Measurements from ENCODE around the gene CLEC17A. TPM values are rescaled to one million over a fixed set of nuclear protein-coding genes. Genes with fewer than 3 reads are reported as not detected.
"Not testable (repeated sequence)": the region's sequence is repeated elsewhere in the genome, so short reads cannot be mapped to it uniquely, and the experiment has no call there.

The CLEC17A gene
- total RNA-seq, 1 donor from 2014 or later = 0.09 TPM

- no peak overlapping the region for H3K27ac Mint-ChIP-seq (ENCODE audit: unreplicated experiment)
- TF ChIP-seq EZH2 (IDR thresholded peaks at IDR 0.05; ENCODE audit: insufficient read depth, low read length) (no peak), CTCF (IDR thresholded peaks at IDR 0.05; ENCODE audit: insufficient read depth, low read depth, low read length) (no peak)
- H3K79me2 ChIP-seq (ENCODE audit: insufficient read depth, low read length) = peaks cover 32% of the 10 kb centered on the region
- H3K36me3 ChIP-seq (ENCODE audit: insufficient read depth, low read length) = no peaks in the 10 kb centered on the region
- no peaks in the 10 kb centered on the region for H3K27me3 ChIP-seq (ENCODE audit: insufficient read depth, low read length)
- no peaks in the 10 kb centered on the region for H3K9me3 Mint-ChIP-seq (ENCODE audit: unreplicated experiment)
- H3K9me3 ChIP-seq (ENCODE audit: insufficient read depth, low read depth, low read length) = no peaks in the 10 kb centered on the region
- H3K4me2 ChIP-seq (ENCODE audit: low read length) = no peak overlapping the region
- FAIRE-seq (no peak), DNase-seq (ENCODE audit: low read depth) (no peak)
- no peak overlapping the region for H3K4me3 Mint-ChIP-seq (ENCODE audit: unreplicated experiment)
- no peak overlapping the region for H3K27ac ChIP-seq (ENCODE audit: low read depth, low read length)
- H3K27me3 Mint-ChIP-seq (ENCODE audit: low read depth, unreplicated experiment) = no peaks in the 10 kb centered on the region
- H3K4me1 ChIP-seq (ENCODE audit: insufficient read depth, low read length) = peaks cover 5% of the 10 kb centered on the region
- H3K4me3 ChIP-seq (ENCODE audit: insufficient read depth, low read depth, low read length) = no peak overlapping the region
- no peak overlapping the region for H2AFZ ChIP-seq (ENCODE audit: low read depth, low read length)
- peaks cover 10% of the 10 kb centered on the region for H3K36me3 Mint-ChIP-seq (ENCODE audit: low read depth, unreplicated experiment)
- H3K4me1 Mint-ChIP-seq (ENCODE audit: low read depth, unreplicated experiment) = peaks cover 6% of the 10 kb centered on the region
- no peak overlapping the region for H3K9ac ChIP-seq (ENCODE audit: low read length)
- peaks cover 32% of the 10 kb centered on the region for H4K20me1 ChIP-seq (ENCODE audit: insufficient read depth, low read length)
Observed at GRCh38 chr19:14536926-14537692, 45.8 kb upstream of the CLEC17A start.

- H3K27me3 Mint-ChIP-seq (ENCODE audit: low read depth, unreplicated experiment) = no peaks in the 10 kb centered on the region
- FAIRE-seq (no peak), DNase-seq (ENCODE audit: low read depth) (no peak)
- Histone ChIP-seq H3K36me3 (ENCODE audit: insufficient read depth, low read length) (no peaks in the 10 kb centered on the region), H3K9me3 (ENCODE audit: insufficient read depth, low read depth, low read length) (no peaks in the 10 kb centered on the region), H4K20me1 (ENCODE audit: insufficient read depth, low read length) (peaks cover 47% of the 10 kb centered on the region), H3K27me3 (ENCODE audit: insufficient read depth, low read length) (no peaks in the 10 kb centered on the region), H2AFZ (ENCODE audit: low read depth, low read length) (no peak overlapping the region), H3K4me1 (ENCODE audit: insufficient read depth, low read length) (peaks cover 14% of the 10 kb centered on the region), H3K4me2 (ENCODE audit: low read length) (no peak overlapping the region), H3K79me2 (ENCODE audit: insufficient read depth, low read length) (peaks cover 19% of the 10 kb centered on the region), H3K9ac (ENCODE audit: low read length) (no peak overlapping the region), H3K4me3 (ENCODE audit: insufficient read depth, low read depth, low read length) (no peak overlapping the region), H3K27ac (ENCODE audit: low read depth, low read length) (no peak overlapping the region)
- no peaks in the 10 kb centered on the region for H3K9me3 Mint-ChIP-seq (ENCODE audit: unreplicated experiment)
- TF ChIP-seq EZH2 (IDR thresholded peaks at IDR 0.05; ENCODE audit: insufficient read depth, low read length) (no peak), CTCF (IDR thresholded peaks at IDR 0.05; ENCODE audit: insufficient read depth, low read depth, low read length) (no peak)
- H3K36me3 Mint-ChIP-seq (ENCODE audit: low read depth, unreplicated experiment) = peaks cover 14% of the 10 kb centered on the region
- H3K27ac Mint-ChIP-seq (ENCODE audit: unreplicated experiment) = no peak overlapping the region
- no peak overlapping the region for H3K4me3 Mint-ChIP-seq (ENCODE audit: unreplicated experiment)
- H3K4me1 Mint-ChIP-seq (ENCODE audit: low read depth, unreplicated experiment) = peaks cover 13% of the 10 kb centered on the region
Observed at GRCh38 chr19:14540741-14541525, 42.0 kb upstream of the CLEC17A start.

- H3K36me3 Mint-ChIP-seq (ENCODE audit: low read depth, unreplicated experiment) = peaks cover 14% of the 10 kb centered on the region
- peaks cover 11% of the 10 kb centered on the region for H3K4me1 Mint-ChIP-seq (ENCODE audit: low read depth, unreplicated experiment)
- H3K27ac Mint-ChIP-seq (ENCODE audit: unreplicated experiment); FAIRE-seq; H3K4me3 ChIP-seq (ENCODE audit: insufficient read depth, low read depth, low read length); DNase-seq (ENCODE audit: low read depth); H3K9me3 ChIP-seq (ENCODE audit: insufficient read depth, low read depth, low read length); H3K4me3 Mint-ChIP-seq (ENCODE audit: unreplicated experiment); H3K4me2 ChIP-seq (ENCODE audit: low read length); H3K36me3 ChIP-seq (ENCODE audit: insufficient read depth, low read length); H3K9ac ChIP-seq (ENCODE audit: low read length); H3K27me3 ChIP-seq (ENCODE audit: insufficient read depth, low read length); H3K27me3 Mint-ChIP-seq (ENCODE audit: low read depth, unreplicated experiment); H3K27ac ChIP-seq (ENCODE audit: low read depth, low read length); H2AFZ ChIP-seq (ENCODE audit: low read depth, low read length); H3K9me3 Mint-ChIP-seq (ENCODE audit: unreplicated experiment): not testable (repeated sequence)
- Histone ChIP-seq H3K4me1 (ENCODE audit: insufficient read depth, low read length) (peaks cover 13% of the 10 kb centered on the region), H3K79me2 (ENCODE audit: insufficient read depth, low read length) (peaks cover 15% of the 10 kb centered on the region), H4K20me1 (ENCODE audit: insufficient read depth, low read length) (peaks cover 45% of the 10 kb centered on the region)
Observed at GRCh38 chr19:14541979-14542378, 40.9 kb upstream of the CLEC17A start.
